Upper lobe of right lung (tissue), 1 donor: ENCODE measurements around the gene GPC3. TPM values are rescaled to one million over a fixed set of nuclear protein-coding genes. Genes with fewer than 3 reads are reported as not detected.

Experiments used
- ATAC-seq: fragments of 200-7000 bp; cut with Tn5 transposase; one replicate; pipeline ENCODE4 v1.9.1; 2020; ENCODE audit warnings: mild to moderate bottlenecking, moderate library complexity
- DNase-seq: peaks from one replicate; pipeline ENCODE4 v3.0.0-alpha.2; 2020
- H3K27ac ChIP-seq: fragments of 200-600 bp; one replicate; pipeline ENCODE4 v1.8.0; 2022
- H3K27me3 ChIP-seq: fragments of 200-600 bp; one replicate; pipeline ENCODE4 v1.8.0; 2022; ENCODE audit warnings: mild to moderate bottlenecking
- H3K36me3 ChIP-seq: fragments of 200-600 bp; one replicate; pipeline ENCODE4 v1.8.0; 2022
- H3K4me1 ChIP-seq: fragments of 200-600 bp; one replicate; pipeline ENCODE4 v1.8.0; 2022
- H3K4me3 ChIP-seq: fragments of 200-600 bp; one replicate; pipeline ENCODE4 v1.8.0; 2022; ENCODE audit warnings: mild to moderate bottlenecking
- H3K9me3 ChIP-seq: fragments of 200-600 bp; one replicate; pipeline ENCODE4 v1.8.0; 2022
- CTCF ChIP-seq: fragments of 200-600 bp; IDR thresholded peaks from one replicate; pipeline ENCODE4 v1.8.0; 2022; ENCODE audit warnings: antibody characterized with exemption
- intact Hi-C: fragments of 100-400 bp; cut with DNase I; formaldehyde crosslinking; loops from one replicate; pipeline ENCODE4 v1.11.0; 2022
- total RNA-seq: library from RNA; stranded (reverse); fragmentation: NEBNext Ultra II Directional; extraction: Animal tissue kit (Norgen Biotek cat#: 25700); gene quantifications from one replicate; pipeline ENCODE4 v1.2.1, GENCODE V29; 2021
- donor health status: DM: no; HTN: yes; CAD: no; lungs with severe emphysema.

Gene GPC3
- total RNA-seq, 1 donor from 2014 or later = 67.7 TPM

GRCh38 chrX:133836561-133836960 lies 148.8 kb downstream of the GPC3 start:
- Histone ChIP-seq H3K36me3 (no peaks in the 10 kb centered on the region), H3K4me3 (no peak overlapping the region), H3K27me3 (no peaks in the 10 kb centered on the region), H3K9me3 (no peaks in the 10 kb centered on the region), H3K4me1 (no peaks in the 10 kb centered on the region), H3K27ac (no peak overlapping the region)
- no peak for TF ChIP-seq CTCF
- ATAC-seq (no peak), DNase-seq (no peak)
- intact Hi-C loops = no loop called here

GRCh38 chrX:133834771-133835170 lies 150.6 kb downstream of the GPC3 start:
- no peak for DNase-seq
- Histone ChIP-seq H3K27me3 (no peaks in the 10 kb centered on the region), H3K9me3 (no peaks in the 10 kb centered on the region), H3K4me3 (no peak overlapping the region), H3K36me3 (no peaks in the 10 kb centered on the region), H3K4me1 (no peaks in the 10 kb centered on the region), H3K27ac (no peak overlapping the region)
- no peak for TF ChIP-seq CTCF
- intact Hi-C loops = no loop called here
- no peak for ATAC-seq

- no peak for ATAC-seq
- no peak overlapping the region for H3K27ac ChIP-seq
- no peak for DNase-seq
- no peaks in the 10 kb centered on the region for H3K27me3 ChIP-seq
- TF ChIP-seq CTCF = no peak
- no peak overlapping the region for H3K4me3 ChIP-seq
- no peaks in the 10 kb centered on the region for H3K9me3 ChIP-seq
- intact Hi-C loops = no loop called here
- no peaks in the 10 kb centered on the region for H3K4me1 ChIP-seq
- H3K36me3 ChIP-seq = no peaks in the 10 kb centered on the region
These were observed 165.8 kb downstream of the GPC3 start for GRCh38 chrX:133819546-133819945.

- TF ChIP-seq CTCF = no peak
- no peak for ATAC-seq
These were observed 167.4 kb downstream of the GPC3 start for GRCh38 chrX:133818019-133818418.

GRCh38 chrX:133815496-133815895 lies 169.9 kb downstream of the GPC3 start:
- no peak for TF ChIP-seq CTCF
- Histone ChIP-seq H3K4me3 (no peak overlapping the region), H3K27ac (no peak overlapping the region), H3K27me3 (no peaks in the 10 kb centered on the region), H3K4me1 (no peaks in the 10 kb centered on the region), H3K9me3 (no peaks in the 10 kb centered on the region), H3K36me3 (no peaks in the 10 kb centered on the region)
- DNase-seq = no peak
- no peak for ATAC-seq
- intact Hi-C loops = no loop called here

More at GRCh38 chrX:133818019-133818418, 167.4 kb downstream of the GPC3 start:
- Histone ChIP-seq H3K4me1 (no peaks in the 10 kb centered on the region), H3K9me3 (no peaks in the 10 kb centered on the region), H3K4me3 (no peak overlapping the region), H3K27me3 (no peaks in the 10 kb centered on the region), H3K27ac (no peak overlapping the region), H3K36me3 (no peaks in the 10 kb centered on the region)
- no peak for DNase-seq
- intact Hi-C loops = no loop called here

GRCh38 chrX:133813971-133814370 lies 171.4 kb downstream of the GPC3 start:
- no peak for ATAC-seq
- intact Hi-C loops = no loop called here
- TF ChIP-seq CTCF = no peak
- Histone ChIP-seq H3K36me3 (no peaks in the 10 kb centered on the region), H3K4me3 (no peak overlapping the region), H3K9me3 (no peaks in the 10 kb centered on the region), H3K27me3 (no peaks in the 10 kb centered on the region), H3K4me1 (no peaks in the 10 kb centered on the region), H3K27ac (no peak overlapping the region)
- no peak for DNase-seq
